HCT116 (cell line): Measurements from ENCODE around the gene GALNT2. TPM values are rescaled to one million over a fixed set of nuclear protein-coding genes. Genes with fewer than 3 reads are reported as not detected.

ENCODE experiments used
- ATAC-seq: fragments of 200-7000 bp; cut with Tn5 transposase; 2 replicates; pipeline ENCODE4 v1.9.1; 2020; ENCODE audit warnings: mild to moderate bottlenecking, moderate library complexity
- BruUV-seq: library from RNA; stranded (reverse); fragments of 400-500 nt; replicated peaks from 2 replicates; lab custom pipeline; 2021; lab: Mats Ljungman, UMichigan
- CTCF ChIA-PET: fragments of 300-600 bp; sonication (Branson Sonifier 250); formaldehyde crosslinking; loops from one replicate; lab custom pipeline; 2021; ENCODE audit warnings: antibody characterized with exemption; lab: Charles Lee
- POLR2A ChIA-PET: fragments of 300-600, 350-600 bp; sonication (Branson Sonifier 250); formaldehyde crosslinking; loops from one replicate; lab custom pipeline; 2021; ENCODE audit warnings: antibody characterized with exemption; lab: Charles Lee
- RAD21 ChIA-PET, 2 experiments: fragments of 300-600 bp; sonication (Branson Sonifier 250); formaldehyde crosslinking; loops; one replicate each; lab custom pipeline; 2023; ENCODE audit warnings: low total read pairs in 2 of 2; ENCODE audit not compliant: uncharacterized antibody in 2 of 2, unreplicated experiment in 2 of 2, low non-redundant PET in 1 of 2; lab: Charles Lee
- DNase-seq: peaks from one replicate; pipeline ENCODE4 v3.0.0-alpha.2; 2010; ENCODE audit warnings: low read depth, low spot score
- H2AFZ ChIP-seq: fragments of 200-600 bp; shearing (Covaris generic), sonication (generic); 2 replicates; pipeline ENCODE4 v1.6.1; 2017; ENCODE audit warnings: low read depth, mixed run types, mixed read lengths, antibody characterized with exemption, low read length; ENCODE audit not compliant: poor library complexity, severe bottlenecking
- H3K27ac ChIP-seq: 2 replicates; pipeline ENCODE4 v1.5.1; 2012; ENCODE audit warnings: low read depth, low read length
- H3K27me3 ChIP-seq: fragments of 200-600 bp; sonication (generic); 2 replicates; pipeline ENCODE4 v1.6.1; 2016; ENCODE audit warnings: mixed run types, low read length, mixed read lengths; ENCODE audit not compliant: insufficient read depth
- H3K36me3 ChIP-seq, 2 experiments: fragments of 200-500 bp in 1 of 2; fragments of 200-600 bp in 1 of 2; sonication (Bioruptor generic) in 1 of 2; sonication (generic) in 1 of 2; 2 replicates each; pipeline versions ENCODE4 v1.5.1 to v1.6.1; 2014 to 2016; ENCODE audit warnings: low read length in 2 of 2, inconsistent platforms in 1 of 2, mixed read lengths in 1 of 2, mixed run types in 1 of 2; ENCODE audit not compliant: insufficient read depth in 2 of 2, control insufficient read depth in 1 of 2
- H3K4me1 ChIP-seq, 2 experiments: fragments of 200-600 bp in 1 of 2; sonication (generic) in 1 of 2; 2 replicates each; pipeline versions ENCODE4 v1.5.1 to v1.6.1; 2012 to 2017; ENCODE audit warnings: low read length in 2 of 2, inconsistent platforms in 1 of 2, mild to moderate bottlenecking in 1 of 2, mixed read lengths in 1 of 2, mixed run types in 1 of 2, moderate library complexity in 1 of 2; ENCODE audit not compliant: insufficient read depth in 2 of 2, control insufficient read depth in 1 of 2
- H3K4me2 ChIP-seq: fragments of 200-600 bp; sonication (generic); 2 replicates; pipeline ENCODE4 v1.6.1; 2017; ENCODE audit warnings: mixed run types, low read length, mixed read lengths
- H3K4me3 ChIP-seq, 2 experiments: fragments of 200-600 bp in 1 of 2; sonication (generic) in 1 of 2; replicated peaks in 1 of 2; 2 replicates each; pipeline ENCODE4 v1.5.1; 2011 to 2016; ENCODE audit warnings: low read length in 2 of 2, control low read depth in 1 of 2, low read depth in 1 of 2, mild to moderate bottlenecking in 1 of 2, mixed read lengths in 1 of 2, mixed run types in 1 of 2
- H3K79me2 ChIP-seq: fragments of 200-600 bp; sonication (generic); 2 replicates; pipeline ENCODE4 v1.6.1; 2017; ENCODE audit warnings: mild to moderate bottlenecking, mixed run types, low read length, moderate library complexity, mixed read lengths; ENCODE audit not compliant: insufficient read depth
- H3K9ac ChIP-seq: fragments of 200-600 bp; sonication (generic); 2 replicates; pipeline ENCODE4 v1.6.1; 2016; ENCODE audit warnings: low read length, mixed read lengths
- H3K9me2 ChIP-seq: fragments of 200-600 bp; sonication (generic), shearing (Covaris generic); 2 replicates; pipeline ENCODE4 v1.6.1; 2017; ENCODE audit warnings: mixed run types, mild to moderate bottlenecking, moderate library complexity; ENCODE audit not compliant: insufficient read depth
- H3K9me3 ChIP-seq, 2 experiments: fragments of 200-500 bp in 1 of 2; fragments of 200-600 bp in 1 of 2; sonication (Bioruptor generic) in 1 of 2; sonication (generic) in 1 of 2; 2 replicates each; pipeline ENCODE4 v1.6.1; 2014 to 2017; ENCODE audit warnings: low read length in 2 of 2, mixed read lengths in 2 of 2, inconsistent platforms in 1 of 2, low read depth in 1 of 2, mild to moderate bottlenecking in 1 of 2, mixed run types in 1 of 2, moderate library complexity in 1 of 2; ENCODE audit not compliant: control insufficient read depth in 1 of 2, insufficient read depth in 1 of 2
- H4K20me1 ChIP-seq: fragments of 200-600 bp; sonication (generic), shearing (Covaris generic); 2 replicates; pipeline ENCODE4 v1.6.1; 2017; ENCODE audit warnings: mixed run types, mild to moderate bottlenecking, moderate library complexity; ENCODE audit not compliant: insufficient read depth
- CEBPB ChIP-seq: IDR thresholded peaks from 2 replicates; pipeline ENCODE4 v1.6.1; 2012; ENCODE audit warnings: low read depth
- EGR1 ChIP-seq: IDR thresholded peaks from 2 replicates; pipeline ENCODE4 v1.6.1; 2012; ENCODE audit warnings: low read depth
- POLR2A ChIP-seq: IDR thresholded peaks from 2 replicates; pipeline ENCODE4 v1.7.0; 2011; ENCODE audit warnings: borderline replicate concordance; ENCODE audit not compliant: insufficient read depth, insufficient read length; ENCODE audit errors: extremely low read depth
- RAD21 ChIP-seq: IDR thresholded peaks from 2 replicates; pipeline ENCODE4 v1.6.1; 2012; ENCODE audit warnings: low read depth, mild to moderate bottlenecking
- TCF7L2 ChIP-seq: IDR thresholded peaks from 2 replicates; pipeline ENCODE4 v1.7.0; 2011; ENCODE audit warnings: borderline replicate concordance, inconsistent platforms; ENCODE audit not compliant: insufficient read depth, insufficient read length; ENCODE audit errors: extremely low read depth
- intact Hi-C: fragments of 100-400 bp; cut with micrococcal nuclease; formaldehyde crosslinking; loops from 2 replicates; pipeline ENCODE4 v1.10.0; 2022
- total RNA-seq: library from RNA; stranded (reverse); gene quantifications from one replicate; pipeline ENCODE4 v1.2.1, GENCODE V29; 2021; ENCODE audit not compliant: unreplicated experiment
- TF ChIP-seq, protein P1 (sequence below): IDR thresholded peaks from 2 replicates; pipeline ENCODE4 v1.6.1; 2012

The GALNT2 gene
- total RNA-seq, 1 experiment from 2014 or later: 40.8 TPM

DNA sequence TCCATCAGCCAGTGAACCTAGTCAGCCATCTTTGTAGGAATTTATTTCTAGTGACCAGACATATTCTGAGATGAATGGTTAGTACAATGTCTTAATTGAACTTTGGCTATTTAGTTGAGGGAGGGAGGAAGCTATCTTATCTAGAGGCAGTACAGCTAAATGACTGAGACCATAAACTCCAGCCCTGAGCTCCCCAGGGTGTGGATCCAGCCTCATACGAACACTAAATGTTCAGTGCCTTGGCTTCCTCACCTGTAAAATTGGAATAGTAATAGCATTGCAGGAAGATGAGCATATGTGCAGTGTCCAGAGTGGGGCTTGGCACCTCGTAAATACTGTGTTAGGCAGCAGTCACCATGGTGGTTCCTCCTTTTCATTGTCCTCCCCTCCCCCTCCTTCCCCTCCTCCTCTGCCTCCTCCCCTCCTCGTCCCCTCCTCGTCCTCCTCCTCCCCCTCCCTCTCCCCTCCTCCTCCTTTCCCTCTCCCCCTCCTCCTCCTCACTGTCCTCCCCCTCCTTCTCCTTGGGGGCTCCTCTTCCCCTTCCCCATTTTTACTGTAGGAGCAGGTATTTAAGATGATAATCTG, 108.2 kb downstream of the GALNT2 start:
- Histone ChIP-seq H3K9me2 (no peaks in the 10 kb centered on the region), H3K27me3 (no peaks in the 10 kb centered on the region), H3K9me3 (no peaks in the 10 kb centered on the region), H4K20me1 (no peaks in the 10 kb centered on the region), H3K36me3 (no peaks in the 10 kb centered on the region), H3K79me2 (no peaks in the 10 kb centered on the region), H2AFZ (no peak overlapping the region), H3K9ac (no peak overlapping the region), H3K27ac (no peak overlapping the region), H3K4me2 (no peak overlapping the region), H3K4me1 (no peaks in the 10 kb centered on the region), H3K4me3 (no peak overlapping the region)
- TF ChIP-seq, protein P1, sequence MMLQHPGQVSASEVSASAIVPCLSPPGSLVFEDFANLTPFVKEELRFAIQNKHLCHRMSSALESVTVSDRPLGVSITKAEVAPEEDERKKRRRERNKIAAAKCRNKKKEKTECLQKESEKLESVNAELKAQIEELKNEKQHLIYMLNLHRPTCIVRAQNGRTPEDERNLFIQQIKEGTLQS: no peak
- DNase-seq (no peak), ATAC-seq (no peak)
- intact Hi-C loops: no loop called here
- ChIA-PET CTCF (no interaction called here), POLR2A (no interaction called here), RAD21 (no interaction called here)
- no TSS peak for BruUV-seq

DNA sequence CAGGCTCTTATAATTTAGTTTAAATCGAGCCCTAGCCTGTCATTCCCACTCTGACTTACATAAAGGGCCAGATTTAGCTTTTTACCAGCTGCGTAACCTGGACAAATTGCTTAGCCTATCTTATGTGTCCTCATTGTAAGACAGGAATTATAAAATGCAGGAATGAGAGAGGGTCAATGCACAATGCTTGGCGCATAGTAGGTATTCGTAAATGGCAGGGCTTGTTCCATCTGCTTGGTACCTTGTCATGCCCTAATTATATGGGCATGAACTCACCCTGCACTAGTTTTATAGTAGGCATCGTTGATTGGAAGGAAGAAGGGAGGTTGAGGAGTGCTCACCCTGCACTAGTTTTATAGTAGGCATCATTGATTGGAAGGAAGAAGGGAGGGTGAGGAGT, 108.8 kb downstream of the GALNT2 start:
- POLR2A ChIA-PET: no interaction called here

More for the DNA sequence above, 108.8 kb downstream of the GALNT2 start:
- RAD21 ChIA-PET: no interaction called here
- no TSS peak for BruUV-seq
- Histone ChIP-seq H3K36me3 (no peaks in the 10 kb centered on the region), H3K9me2 (no peaks in the 10 kb centered on the region), H3K4me2 (no peak overlapping the region), H3K27ac (no peak overlapping the region), H2AFZ (no peak overlapping the region), H3K9me3 (no peaks in the 10 kb centered on the region), H3K79me2 (no peaks in the 10 kb centered on the region), H3K4me1 (no peaks in the 10 kb centered on the region), H3K27me3 (no peaks in the 10 kb centered on the region), H4K20me1 (no peaks in the 10 kb centered on the region), H3K9ac (no peak overlapping the region), H3K4me3 (no peak overlapping the region)
- no peak for DNase-seq
- TF ChIP-seq POLR2A: no peak
- TF ChIP-seq TCF7L2: no peak
- no peak for TF ChIP-seq CEBPB
- no peak for TF ChIP-seq RAD21
- no peak for TF ChIP-seq EGR1
- CTCF ChIA-PET: no interaction called here
- intact Hi-C loops: no loop called here
- ATAC-seq: no peak
